Measurements from ENCODE around the gene GDPD5. TPM values are rescaled to one million over a fixed set of nuclear protein-coding genes. Genes with fewer than 3 reads are reported as not detected.

GDPD5 gene
- total RNA-seq, 2 experiments from 2014 or later = 13.5 to 57.3 TPM

GRCh38 chr11:75394085-75394840 lies 131.5 kb downstream of the GDPD5 start:
- TF ChIP-seq CTCF (conservative IDR thresholded peaks at IDR 0.05; ENCODE audit: low read length) (no peak), EZH2phosphoT487 (IDR thresholded peaks at IDR 0.05; ENCODE audit: borderline replicate concordance, low read depth, low read length) (no peak)
- CTCF ChIA-PET (ENCODE audit: unreplicated experiment) = interaction anchor here (0.9 kb wide), 1 partner anchor 121 kb away, joined by 5 read pairs; no protein-coding TSS in a partner anchor
- H2AFZ ChIP-seq (ENCODE audit: low read length) = no peak overlapping the region
- POLR2A ChIA-PET = no interaction called here
- H3K27ac ChIP-seq (ENCODE audit: low read depth, low read length, poor library complexity, severe bottlenecking) = no peak overlapping the region
- DNase-seq (ENCODE audit: low spot score) = no peak
- H3K4me1 ChIP-seq (ENCODE audit: insufficient read depth, low read length, poor library complexity, severe bottlenecking) = no peaks in the 10 kb centered on the region
- no TSS peak for BruUV-seq (replicated peaks)
- peaks cover under 1% of the 10 kb centered on the region; the same call in 1 of the 2 replicates for H3K79me2 ChIP-seq (ENCODE audit: insufficient read depth, low read depth, low read length)
- no peaks in the 10 kb centered on the region for H3K36me3 ChIP-seq (ENCODE audit: insufficient read depth, low read length)
- no peaks in the 10 kb centered on the region for H3K9me2 ChIP-seq (ENCODE audit: insufficient read depth, low read length)
- H4K20me1 ChIP-seq (ENCODE audit: insufficient read depth, low read length) = no peaks in the 10 kb centered on the region
- H3K4me2 ChIP-seq (ENCODE audit: low read length) = no peak overlapping the region
- no peaks in the 10 kb centered on the region for H3K9me3 ChIP-seq (ENCODE audit: low read length)
- intact Hi-C loops (cut with micrococcal nuclease; ENCODE audit: unreplicated experiment) = no loop called here
- H3K4me3 ChIP-seq (ENCODE audit: low read depth, low read length, poor library complexity, severe bottlenecking) = no peak overlapping the region

DNA sequence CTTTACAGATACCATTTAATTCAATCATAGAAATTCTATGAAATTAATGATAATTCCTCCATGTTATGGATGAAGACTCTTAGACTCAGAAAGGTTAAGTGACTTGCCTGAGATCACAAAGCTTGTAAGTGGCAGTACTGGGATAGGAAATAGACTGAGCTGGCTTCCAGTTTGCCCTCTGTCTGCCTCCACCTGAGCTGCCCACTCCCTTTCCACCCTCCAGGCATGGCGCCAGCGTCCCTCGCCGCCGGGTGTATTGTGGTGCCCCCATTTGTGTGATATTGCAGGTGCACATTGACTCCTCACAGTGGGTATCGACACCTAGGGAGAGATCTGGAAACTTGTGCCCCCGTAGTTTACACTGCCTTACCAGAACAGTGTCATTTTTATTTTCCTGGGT lies 135.8 kb downstream of the GDPD5 start:
- Histone ChIP-seq H3K79me2 (ENCODE audit: insufficient read depth, low read depth, low read length) (no peaks in the 10 kb centered on the region), H3K4me2 (ENCODE audit: low read length) (no peak overlapping the region), H3K36me3 (ENCODE audit: insufficient read depth, low read length) (no peaks in the 10 kb centered on the region), H3K4me3 (ENCODE audit: low read depth, low read length, poor library complexity, severe bottlenecking) (no peak overlapping the region), H3K4me1 (ENCODE audit: insufficient read depth, low read length, poor library complexity, severe bottlenecking) (no peaks in the 10 kb centered on the region), H2AFZ (ENCODE audit: low read length) (no peak overlapping the region), H4K20me1 (ENCODE audit: insufficient read depth, low read length) (no peaks in the 10 kb centered on the region), H3K27ac (ENCODE audit: low read depth, low read length, poor library complexity, severe bottlenecking) (no peak overlapping the region), H3K9me2 (ENCODE audit: insufficient read depth, low read length) (no peaks in the 10 kb centered on the region), H3K9me3 (ENCODE audit: low read length) (no peaks in the 10 kb centered on the region)
- DNase-seq (ENCODE audit: low spot score) = no peak
- ChIA-PET POLR2A (interaction anchor here (1.1 kb wide), 1 partner anchor 110 kb away, joined by 3 read pairs; no protein-coding TSS in a partner anchor), CTCF (ENCODE audit: unreplicated experiment) (no interaction called here)
- no peak for TF ChIP-seq EZH2phosphoT487 (IDR thresholded peaks at IDR 0.05; ENCODE audit: borderline replicate concordance, low read depth, low read length)
- no peak for TF ChIP-seq CTCF (conservative IDR thresholded peaks at IDR 0.05; ENCODE audit: low read length)
- intact Hi-C loops (cut with micrococcal nuclease; ENCODE audit: unreplicated experiment) = loop anchor here (2.0 kb wide), 1 partner anchor 35 kb away; no protein-coding TSS in a partner anchor
- BruUV-seq (replicated peaks) = no TSS peak

- DNase-seq (ENCODE audit: low spot score) = no peak
- no peaks in the 10 kb centered on the region for H3K4me1 ChIP-seq (ENCODE audit: insufficient read depth, low read length, poor library complexity, severe bottlenecking)
- ChIA-PET POLR2A (no interaction called here), CTCF (ENCODE audit: unreplicated experiment) (no interaction called here)
- no peaks in the 10 kb centered on the region for H3K79me2 ChIP-seq (ENCODE audit: insufficient read depth, low read depth, low read length)
- no peaks in the 10 kb centered on the region for H3K9me2 ChIP-seq (ENCODE audit: insufficient read depth, low read length)
- TF ChIP-seq CTCF (conservative IDR thresholded peaks at IDR 0.05; ENCODE audit: low read length) (no peak), EZH2phosphoT487 (IDR thresholded peaks at IDR 0.05; ENCODE audit: borderline replicate concordance, low read depth, low read length) (no peak)
- no peaks in the 10 kb centered on the region for H4K20me1 ChIP-seq (ENCODE audit: insufficient read depth, low read length)
- no peak overlapping the region for H3K4me2 ChIP-seq (ENCODE audit: low read length)
- H3K36me3 ChIP-seq (ENCODE audit: insufficient read depth, low read length) = no peaks in the 10 kb centered on the region
- BruUV-seq (replicated peaks) = no TSS peak
- no peak overlapping the region for H2AFZ ChIP-seq (ENCODE audit: low read length)
- H3K9me3 ChIP-seq (ENCODE audit: low read length) = no peaks in the 10 kb centered on the region
- no peak overlapping the region for H3K4me3 ChIP-seq (ENCODE audit: low read depth, low read length, poor library complexity, severe bottlenecking)
- intact Hi-C loops (cut with micrococcal nuclease; ENCODE audit: unreplicated experiment) = loop anchor here (2.0 kb wide), 1 partner anchor 36 kb away; no protein-coding TSS in a partner anchor
- H3K27ac ChIP-seq (ENCODE audit: low read depth, low read length, poor library complexity, severe bottlenecking) = no peak overlapping the region
Measured at GRCh38 chr11:75389276-75389605, 136.5 kb downstream of the GDPD5 start.
